ENCODE measurements around the gene ZCCHC24.

DNA sequence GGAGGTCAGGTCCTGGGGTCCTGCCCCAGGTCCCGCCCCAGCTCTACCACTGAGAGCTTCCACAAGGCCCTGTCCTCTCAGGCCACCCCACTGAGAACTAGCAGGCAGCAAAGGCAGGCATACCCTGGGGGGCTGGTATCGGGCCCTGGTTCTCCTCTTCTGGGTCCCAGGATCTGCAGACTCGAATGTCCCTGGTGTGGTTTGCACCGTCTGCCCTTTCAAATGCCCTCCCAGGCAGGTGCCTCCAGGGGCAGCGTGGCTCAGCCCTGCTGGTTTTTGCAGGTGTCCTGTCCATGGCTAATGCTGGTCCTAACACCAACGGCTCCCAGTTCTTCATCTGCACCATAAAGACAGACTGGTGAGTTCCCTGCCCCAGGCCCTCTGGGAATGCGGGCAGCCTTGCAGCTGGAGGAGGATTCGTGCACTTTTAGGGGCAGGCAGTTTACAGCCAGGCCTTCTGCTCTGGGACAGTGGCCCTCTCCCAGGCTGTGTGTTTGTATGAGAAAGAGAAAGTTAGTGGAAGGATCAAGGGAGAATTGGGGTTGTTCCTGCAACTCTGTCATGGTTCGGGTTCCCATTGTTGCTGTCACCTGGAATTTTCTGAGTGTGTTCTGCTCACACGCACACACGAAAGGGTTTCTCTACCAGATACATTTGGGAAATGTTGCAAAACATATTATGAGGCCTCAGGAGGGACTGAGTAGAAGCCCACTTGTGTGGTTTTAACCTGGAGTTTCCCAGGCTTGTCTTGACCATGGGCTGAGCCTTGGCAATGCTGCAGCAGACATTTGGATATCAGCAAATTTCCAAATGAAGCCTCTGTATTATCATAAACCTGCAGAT, 93.2 kb downstream of the ZCCHC24 start:
- TF ChIP-seq POLR2A (IDR thresholded peaks at IDR 0.05) (no peak), CTCF (IDR thresholded peaks at IDR 0.05) (no peak)
